K562 (cell line): Measurements from ENCODE around the gene KLK6. TPM values are rescaled to one million over a fixed set of nuclear protein-coding genes. Genes with fewer than 3 reads are reported as not detected.

Experiments
- ATAC-seq: fragments of 200-7000 bp; cut with Tn5 transposase; 3 replicates; pipeline ENCODE4 v1.9.1; 2020; ENCODE audit warnings: moderate library complexity
- BruUV-seq: library from RNA; stranded (reverse); fragments of 400-500 nt; replicated peaks from 2 replicates; lab custom pipeline; 2021; lab: Mats Ljungman, UMichigan
- CTCF ChIA-PET: fragments of 300-600 bp; formaldehyde crosslinking; extraction: SDS; loops from one replicate; lab custom pipeline; 2021; ENCODE audit warnings: low intra/inter-chr PET ratio; lab: Yijun Ruan, JAX
- POLR2A ChIA-PET: fragments of 300-600, 350-650 bp; sonication (Branson Sonifier 250); formaldehyde crosslinking; extraction: SDS; loops from one replicate; lab custom pipeline; 2021; ENCODE audit warnings: antibody characterized with exemption, inconsistent platforms; lab: Yijun Ruan, JAX
- DNase-seq, 4 experiments: peaks; one replicate each; pipeline versions ENCODE4 v3.0.0 to v3.0.0-alpha.2; 2011 to 2018; ENCODE audit warnings: low spot score in 3 of 4, mixed read lengths in 3 of 4; ENCODE audit errors: extremely low read depth in 1 of 4
- FAIRE-seq: peaks from 2 replicates; lab custom pipeline; 2011; peaks lifted over from hg19 to GRCh38; lab: Jason Lieb, UNC
- H2AFZ ChIP-seq: 2 replicates; pipeline ENCODE4 v1.6.0; 2011; ENCODE audit warnings: low read depth, low read length, control low read depth, inconsistent platforms
- H3K27ac ChIP-seq: fragments of 200-600 bp; 3 replicates; pipeline ENCODE4 v1.8.0; 2011; ENCODE audit warnings: low read depth, mild to moderate bottlenecking, control low read depth, inconsistent platforms, low read length, moderate library complexity, mixed read lengths; ENCODE audit errors: extremely low read depth
- H3K27me3 ChIP-seq, 2 experiments: fragments of 300-600 bp in 1 of 2; 2 replicates in 1 of 2; 3 replicates in 1 of 2; pipeline versions ENCODE4 v1.6.0 to v1.8.0; 2011; ENCODE audit warnings: inconsistent platforms in 2 of 2, low read length in 2 of 2, mild to moderate bottlenecking in 1 of 2, mixed read lengths in 1 of 2, moderate library complexity in 1 of 2; ENCODE audit not compliant: control insufficient read depth in 2 of 2, insufficient read depth in 2 of 2
- H3K36me3 ChIP-seq: fragments of 300-600 bp; 3 replicates; pipeline ENCODE4 v1.8.0; 2011; ENCODE audit warnings: mild to moderate bottlenecking, low read length, inconsistent platforms; ENCODE audit not compliant: control insufficient read depth, insufficient read depth
- H3K4me1 ChIP-seq, 2 experiments: fragments of 200-600 bp in 1 of 2; replicated peaks in 1 of 2; 2 replicates in 1 of 2; 3 replicates in 1 of 2; pipeline versions ENCODE4 v1.5.1 to v1.8.0; 2011; ENCODE audit warnings: inconsistent platforms in 2 of 2, low read length in 2 of 2, mild to moderate bottlenecking in 1 of 2, mixed read lengths in 1 of 2, moderate library complexity in 1 of 2; ENCODE audit not compliant: control insufficient read depth in 2 of 2, insufficient read depth in 2 of 2
- H3K4me2 ChIP-seq: 2 replicates; pipeline ENCODE4 v1.6.1; 2011; ENCODE audit warnings: low read length, control low read depth, inconsistent platforms, mixed read lengths; ENCODE audit not compliant: insufficient read depth
- H3K4me3 ChIP-seq: fragments of 200-600 bp; sonication (generic), shearing (Covaris generic); 2 replicates; pipeline ENCODE4 v1.5.1; 2016; ENCODE audit warnings: control low read depth, inconsistent platforms
- H3K79me2 ChIP-seq: fragments of 200-600 bp; 3 replicates; pipeline ENCODE4 v1.8.0; 2011; ENCODE audit warnings: low read length, inconsistent platforms; ENCODE audit not compliant: control insufficient read depth, insufficient read depth
- H3K9ac ChIP-seq, 2 experiments: 2 replicates each; pipeline versions ENCODE4 v1.6.0 to v1.6.1; 2011; ENCODE audit warnings: low read depth in 2 of 2, low read length in 2 of 2, control low read depth in 1 of 2, inconsistent platforms in 1 of 2, mild to moderate bottlenecking in 1 of 2, mixed read lengths in 1 of 2; ENCODE audit not compliant: insufficient read depth in 1 of 2
- H3K9me1 ChIP-seq: one replicate; pipeline ENCODE4 v1.6.0; 2011; ENCODE audit warnings: inconsistent platforms, mild to moderate bottlenecking, low read length, moderate library complexity; ENCODE audit not compliant: control insufficient read depth, insufficient read depth
- H3K9me3 ChIP-seq: replicated peaks from 2 replicates; pipeline ENCODE4 v1.5.1; 2011; ENCODE audit warnings: low read depth, low read length, inconsistent platforms; ENCODE audit not compliant: control insufficient read depth, insufficient read depth
- H4K20me1 ChIP-seq: replicated peaks from 2 replicates; pipeline ENCODE4 v1.6.1; 2011; ENCODE audit warnings: low read length, inconsistent platforms, mixed read lengths; ENCODE audit not compliant: control insufficient read depth, insufficient read depth
- CCAR2 ChIP-seq: fragments of 200-400 bp; formaldehyde crosslinking; IDR thresholded peaks from 2 replicates; pipeline ENCODE4 v1.6.1; 2017; ENCODE audit warnings: mild to moderate bottlenecking, low read depth, low read length
- CEBPB ChIP-seq: fragments of 450-650 bp; IDR thresholded peaks from 2 replicates; pipeline ENCODE4 v1.6.1; 2016; ENCODE audit warnings: missing genetic modification characterization, missing compliant biosample characterization
- CEBPG ChIP-seq, 3 experiments: fragments of 200-800 bp in 1 of 3; sonication (Bioruptor generic) in 1 of 3; sonication (generic) in 1 of 3; formaldehyde crosslinking in 1 of 3; IDR thresholded peaks in 2 of 3; conservative IDR thresholded peaks in 1 of 3; 2 replicates each; pipeline versions ENCODE4 v1.6.1 to v1.8.0; 2016 to 2022; ENCODE audit warnings: missing compliant biosample characterization in 2 of 3, missing genetic modification characterization in 2 of 3, mild to moderate bottlenecking in 1 of 3, missing genetic modification reagents in 1 of 3
- DPF2 ChIP-seq: fragments of 450-650 bp; IDR thresholded peaks from 2 replicates; pipeline ENCODE4 v1.6.1; 2016
- FOS ChIP-seq: IDR thresholded peaks from 3 replicates; pipeline ENCODE4 v1.6.1; 2011; ENCODE audit not compliant: insufficient read length; ENCODE audit errors: extremely low read depth
- FOSL1 ChIP-seq: fragments of 200-800 bp; sonication (Bioruptor generic); conservative IDR thresholded peaks from 2 replicates; pipeline ENCODE4 v1.6.1; 2016; ENCODE audit warnings: missing genetic modification characterization, missing compliant biosample characterization
- KLF16 ChIP-seq: IDR thresholded peaks from 2 replicates; pipeline ENCODE4 v1.6.1; 2016; ENCODE audit warnings: antibody characterized with exemption
- NCOA4 ChIP-seq: fragments of 450-650 bp; IDR thresholded peaks from 2 replicates; pipeline ENCODE4 v1.6.1; 2018; ENCODE audit warnings: mild to moderate bottlenecking; ENCODE audit not compliant: partially characterized antibody
- PHTF2 ChIP-seq: fragments of 250-450 bp; sonication (Bioruptor Pico); IDR thresholded peaks from 2 replicates; pipeline ENCODE4 v1.5.0; 2021; ENCODE audit warnings: mild to moderate bottlenecking
- RAD51 ChIP-seq: fragments of 450-650 bp; IDR thresholded peaks from 2 replicates; pipeline ENCODE4 v1.7.1; 2016; ENCODE audit warnings: low read depth, mild to moderate bottlenecking, borderline replicate concordance
- SMAD3 ChIP-seq: fragments of 450-650 bp; formaldehyde crosslinking; conservative IDR thresholded peaks from 2 replicates; pipeline ENCODE4 v1.4.0; 2020; ENCODE audit warnings: mild to moderate bottlenecking
- SP2 ChIP-seq: IDR thresholded peaks from 2 replicates; pipeline ENCODE4 v1.6.1; 2011; ENCODE audit warnings: mild to moderate bottlenecking, low read depth, low read length, moderate library complexity; ENCODE audit not compliant: poor library complexity, severe bottlenecking; ENCODE audit errors: extremely low read depth
- ZBTB40 ChIP-seq, 2 experiments: fragments of 450-650 bp in 1 of 2; sonication (generic) in 1 of 2; formaldehyde crosslinking in 1 of 2; IDR thresholded peaks; 2 replicates each; pipeline versions ENCODE4 v1.7.1 to v1.9.0; 2016 to 2022; ENCODE audit warnings: inconsistent platforms in 1 of 2, mild to moderate bottlenecking in 1 of 2, missing genetic modification reagents in 1 of 2
- ZNF232 ChIP-seq: sonication (generic); formaldehyde crosslinking; IDR thresholded peaks from 2 replicates; pipeline ENCODE4 v1.8.0; 2022; ENCODE audit warnings: mild to moderate bottlenecking, missing genetic modification reagents
- ZNF41 ChIP-seq: fragments of 250-450 bp; sonication (Bioruptor Pico); conservative IDR thresholded peaks from 2 replicates; pipeline ENCODE4 v1.4.0; 2020; ENCODE audit warnings: mild to moderate bottlenecking
- WGBS: fragments of 100-300 bp; shearing (Covaris generic); methylation state at CpG from one replicate; pipeline ENCODE4 v1.1.6; 2016; ENCODE audit warnings: low coverage, mixed read lengths; ENCODE audit not compliant: insufficient coverage; ENCODE audit errors: missing lambda C conversion rate; 5-methylcytosine and 5-hydroxymethylcytosine counted together
- in situ Hi-C: fragments of 300-500 bp; cut with MboI; formaldehyde crosslinking; loops from 4 replicates; pipeline ENCODE4 v1.15.0; 2018; ENCODE audit warnings: inconsistent platforms, mixed read lengths
- intact Hi-C: fragments of 100-400 bp; cut with micrococcal nuclease; formaldehyde crosslinking; loops from 2 replicates; pipeline ENCODE4 v1.14.2; 2022
- polyA plus RNA-seq, 8 experiments: library from polyadenylated mRNA; depleted of rRNA in 4 of 8; stranded (reverse) in 5 of 8; unstranded in 3 of 8; fragments of >200 nt; fragmentation: Nextera tagmentation in 2 of 8; fragmentation: Illumina TruSeq in 1 of 8; extraction: Ambion mirVana in 2 of 8; extraction: Trizol in 1 of 8; gene quantifications; 2 replicates each; pipeline versions ENCODE4 v1.2.1 to v1.2.3, GENCODE V29; 2011 to 2014; ENCODE audit warnings: inconsistent platforms in 1 of 8, missing spikeins in 1 of 8
- total RNA-seq, 7 experiments: library from RNA; depleted of rRNA in 6 of 7; stranded (reverse); fragments of >200 nt in 6 of 7; fragmentation: Illumina TruSeq in 2 of 7; extraction: Trizol in 2 of 7; gene quantifications; 2 replicates each; pipeline versions ENCODE4 v1.2.1 to v1.2.3, GENCODE V29; 2011 to 2021; ENCODE audit warnings: low replicate concordance in 1 of 7

Gene KLK6
- total and polyA plus RNA-seq, 9 of the 15 experiments (the other 6 are each of a cell fraction or from before 2014, with no cell fraction given) = not detected

DNA sequence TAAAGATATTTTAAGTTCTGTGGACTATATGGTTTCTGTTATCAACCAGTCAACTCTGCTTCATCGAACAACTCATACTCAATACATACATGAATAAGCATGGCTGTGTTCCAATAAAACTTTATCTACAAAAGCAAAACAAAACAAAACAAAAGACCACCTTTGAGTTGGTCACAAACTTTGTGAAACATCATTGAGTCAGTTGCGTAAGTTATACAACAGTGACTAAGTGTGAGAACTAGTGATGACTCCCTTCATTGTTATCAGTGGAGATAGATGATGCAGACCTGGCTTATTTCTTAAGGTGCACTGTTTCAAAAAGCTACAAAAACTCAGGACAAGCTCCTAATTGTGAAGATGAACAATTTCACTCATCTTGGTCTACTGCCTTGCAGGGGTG lies 43.7 kb downstream of the KLK6 start:
- H3K9me1 ChIP-seq = no peaks in the 10 kb centered on the region
- no peak overlapping the region for H3K4me2 ChIP-seq
- H3K27me3 ChIP-seq = peaks cover 5 to 20% of the 10 kb centered on the region in 2 experiments; a peak in 3 of 5 replicates
- no peaks in the 10 kb centered on the region for H3K9me3 ChIP-seq
- no TSS peak for BruUV-seq
- in situ Hi-C loops (loop anchor here (5.0 kb wide), 1 partner anchor 167 kb away; no protein-coding TSS in a partner anchor), intact Hi-C loops (no loop called here)
- ChIA-PET CTCF (no interaction called here), POLR2A (interaction anchor here (1.0 kb wide), 1 partner anchor 250 kb away, joined by 3 read pairs; no protein-coding TSS in a partner anchor)
- H3K36me3 ChIP-seq = no peaks in the 10 kb centered on the region
- WGBS = 5% methylated on average over 2 of the region's 2 CpGs
- H2AFZ ChIP-seq = no peak overlapping the region
- FAIRE-seq = no peak
- H3K79me2 ChIP-seq = no peaks in the 10 kb centered on the region
- peak in 1 of 4 experiments; percentile 5 for DNase-seq
- H3K27ac ChIP-seq = no peak overlapping the region
- ATAC-seq = no peak
- no peak overlapping the region for H3K4me3 ChIP-seq
- peaks cover 12% of the 10 kb centered on the region; the same call in 1 of the 2 replicates for H4K20me1 ChIP-seq
- no peaks in the 10 kb centered on the region for H3K4me1 ChIP-seq
- H3K9ac ChIP-seq = no peak overlapping the region
- TF ChIP-seq ZNF232 (CRISPR knock-in tag) (no peak), RAD51 (no peak), FOS (no peak), CEBPG (CRISPR knock-in tag; IDR thresholded peaks at IDR 0.05) (no peak), CEBPG (tag; conservative IDR thresholded peaks at IDR 0.05 in 1 of 2, IDR thresholded peaks at IDR 0.05 in 1 of 2) (peak in 1 of 2 experiments; percentile 62; a peak in 2 of 4 replicates), ZNF41 (CRISPR knock-in tag) (no peak), PHTF2 (CRISPR knock-in tag) (no peak), DPF2 (no peak), FOSL1 (tag) (0 out of 2 replicates have a peak, but pooled peaks have one; percentile 29), SMAD3 (CRISPR knock-in tag) (no peak), NCOA4 (no peak), SP2 (no peak), KLF16 (no peak), CCAR2 (no peak), ZBTB40 (IDR thresholded peaks at IDR 0.05) (peak; percentile 86), ZBTB40 (CRISPR knock-in tag; IDR thresholded peaks at IDR 0.05) (no peak), CEBPB (tag) (peak; percentile 61)
